HG03521 (cell line): ENCODE measurements around the gene FOXI2.

Experiments
- ATAC-seq: cut with Tn5 transposase; IDR thresholded peaks from one replicate; pipeline ENCODE4 v1.9.1; 2021; ENCODE audit warnings: mild to moderate bottlenecking, moderate library complexity; ENCODE audit not compliant: unreplicated experiment

FOXI2 gene

DNA sequence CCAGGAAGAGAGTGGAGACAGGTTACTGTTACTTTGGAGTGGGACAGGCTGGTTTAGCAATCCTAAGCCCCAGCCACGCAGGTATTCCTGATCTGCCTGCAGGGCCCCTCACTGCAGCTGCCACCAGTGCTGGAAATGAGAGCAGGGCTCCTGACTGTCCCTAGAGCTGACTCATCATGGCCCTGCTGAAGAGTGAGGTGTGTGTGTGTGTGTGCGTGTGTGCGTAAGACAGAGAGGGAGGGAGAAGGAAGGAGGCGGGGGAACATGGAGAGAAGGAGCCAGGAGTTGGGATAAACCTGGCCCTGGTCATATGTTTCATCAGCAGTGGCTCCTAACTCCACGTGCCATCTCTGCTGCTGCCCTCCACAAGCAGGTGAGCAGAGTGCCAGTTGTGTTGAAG lies 3.6 kb downstream of the FOXI2 start:
- no peak for ATAC-seq

DNA sequence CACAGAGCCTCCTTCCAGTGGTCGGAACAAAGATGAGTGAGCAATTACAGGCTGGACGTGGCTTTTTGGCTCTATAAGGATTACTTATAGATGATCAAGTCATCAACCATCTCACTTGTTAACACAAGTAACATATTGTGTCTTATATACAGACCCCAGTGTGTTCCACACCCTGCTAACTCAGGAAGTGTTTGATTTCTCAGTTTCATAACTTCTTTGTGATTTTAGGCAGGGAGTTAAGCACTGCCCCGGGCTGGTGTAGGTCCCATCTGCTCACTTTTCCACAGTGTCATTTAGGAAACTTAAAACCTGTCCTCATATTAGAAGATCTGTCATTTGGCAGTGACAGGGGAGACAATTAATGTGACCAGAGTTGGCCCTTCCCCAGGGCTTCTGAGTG lies 6.2 kb downstream of the FOXI2 start:
- no peak for ATAC-seq

DNA sequence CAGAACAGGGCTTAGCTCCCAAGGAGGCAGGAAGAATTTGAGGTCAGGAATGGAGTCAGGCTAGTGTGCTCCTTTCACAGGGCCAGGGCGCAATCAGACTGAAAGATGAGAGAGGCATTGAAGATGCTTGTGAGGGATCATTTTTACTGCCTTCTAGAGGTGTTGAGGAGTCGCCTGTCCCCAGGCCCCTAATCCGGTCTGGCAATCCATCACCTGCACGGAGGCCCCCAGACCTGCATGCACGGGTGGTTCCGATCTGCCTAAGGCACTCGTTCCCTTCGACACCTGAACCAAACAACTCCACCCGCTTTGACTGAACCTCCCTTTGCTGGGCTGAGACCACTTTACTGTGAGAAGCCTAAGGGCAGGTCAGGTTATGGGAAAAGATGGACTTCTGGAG lies 8.0 kb downstream of the FOXI2 start:
- ATAC-seq = no peak

DNA sequence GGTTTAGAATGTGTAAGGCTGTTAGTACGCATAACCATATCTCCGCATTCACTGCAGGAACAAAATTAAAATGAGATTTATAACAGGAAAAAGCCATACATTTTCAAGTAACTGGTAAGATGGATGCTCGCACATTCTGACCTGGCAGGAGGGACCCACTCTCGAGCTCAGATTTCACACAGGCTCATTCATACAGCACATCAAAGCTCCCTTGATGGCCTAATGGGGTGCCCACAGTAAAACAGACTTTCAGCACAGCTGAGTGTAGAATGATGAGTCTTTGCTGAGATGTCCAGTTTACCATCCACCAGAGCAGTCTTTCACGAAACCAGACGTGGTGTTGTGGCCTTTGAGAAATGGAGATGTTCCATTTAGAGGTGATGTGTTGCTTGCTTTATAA lies 8.9 kb downstream of the FOXI2 start:
- ATAC-seq = no peak

DNA sequence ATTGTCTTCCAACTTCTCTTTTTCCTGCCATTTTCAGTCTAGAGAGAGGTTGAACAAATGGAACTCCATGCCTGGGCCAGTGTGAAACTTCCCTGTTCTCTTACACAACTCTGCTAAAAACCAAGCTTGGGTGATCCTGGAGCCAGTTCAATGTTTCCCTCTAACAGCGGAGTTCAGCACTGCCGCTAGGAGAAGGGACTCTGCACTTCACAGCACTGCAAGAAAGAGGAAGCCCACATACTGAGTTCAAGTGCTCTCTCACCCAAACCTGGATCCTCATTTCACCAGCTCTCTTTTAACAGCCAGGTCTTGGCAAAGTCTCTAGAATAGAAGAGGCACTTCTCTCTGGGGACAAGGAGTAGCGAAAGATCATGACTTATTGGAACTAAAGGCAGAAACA lies 18.8 kb downstream of the FOXI2 start:
- ATAC-seq = no peak

DNA sequence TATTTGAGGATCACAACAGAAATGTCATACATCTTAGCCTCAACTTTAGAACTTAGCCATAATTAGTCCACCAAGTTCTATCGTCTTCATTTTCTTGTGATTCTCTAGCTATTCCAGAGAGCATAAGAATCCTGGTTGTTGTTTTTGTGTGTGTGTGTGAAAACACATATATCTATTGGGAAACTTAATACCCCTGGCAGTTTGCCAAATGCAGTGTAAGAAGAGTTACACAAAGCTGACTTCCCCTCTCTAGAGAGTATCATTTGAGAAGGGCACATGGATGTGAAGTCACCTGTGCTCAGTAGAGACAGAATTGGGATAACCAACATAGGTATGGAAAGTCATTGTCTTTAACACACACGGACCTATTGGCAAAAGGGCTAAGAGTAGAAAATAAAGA lies 19.3 kb downstream of the FOXI2 start:
- ATAC-seq = no peak

DNA sequence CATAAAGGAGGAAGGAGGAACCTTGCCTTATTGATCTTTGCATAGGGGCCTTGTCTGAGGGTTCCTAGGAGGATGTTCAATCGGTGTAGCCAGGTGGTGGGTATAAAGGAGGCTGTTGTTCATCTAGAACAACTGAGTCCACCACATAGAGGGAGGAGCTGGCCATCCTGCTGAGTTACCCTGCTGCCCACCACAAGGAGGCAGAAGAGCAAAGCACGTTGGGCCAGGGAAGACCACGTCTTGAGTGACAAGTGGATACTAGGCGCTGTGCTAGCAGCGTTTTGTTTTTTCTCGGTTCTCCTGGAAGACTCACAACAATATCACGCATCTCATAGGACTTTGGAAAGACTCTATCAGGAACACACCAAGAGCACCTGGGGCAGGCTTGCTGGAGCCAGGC lies 20.0 kb downstream of the FOXI2 start:
- ATAC-seq = no peak

DNA sequence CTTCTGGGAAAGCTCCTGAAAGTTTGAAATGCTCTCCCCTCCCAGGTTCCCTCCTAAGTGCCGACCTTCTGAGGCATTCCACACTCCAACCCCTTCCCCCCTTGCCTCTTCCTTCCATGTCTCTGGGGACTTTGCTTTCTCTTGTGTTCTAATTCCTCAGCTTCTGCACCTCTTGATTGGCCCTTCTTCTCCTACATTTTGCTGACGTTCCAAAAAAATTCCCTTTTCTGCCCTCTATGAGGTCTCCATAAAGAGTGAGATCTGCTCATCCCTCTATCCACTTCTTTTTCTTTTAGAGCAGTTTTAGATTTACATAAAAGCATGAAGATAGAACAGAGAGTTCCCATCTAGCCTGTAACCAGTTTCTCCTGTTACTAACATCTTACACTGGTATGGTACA lies 22.3 kb downstream of the FOXI2 start:
- no peak for ATAC-seq

DNA sequence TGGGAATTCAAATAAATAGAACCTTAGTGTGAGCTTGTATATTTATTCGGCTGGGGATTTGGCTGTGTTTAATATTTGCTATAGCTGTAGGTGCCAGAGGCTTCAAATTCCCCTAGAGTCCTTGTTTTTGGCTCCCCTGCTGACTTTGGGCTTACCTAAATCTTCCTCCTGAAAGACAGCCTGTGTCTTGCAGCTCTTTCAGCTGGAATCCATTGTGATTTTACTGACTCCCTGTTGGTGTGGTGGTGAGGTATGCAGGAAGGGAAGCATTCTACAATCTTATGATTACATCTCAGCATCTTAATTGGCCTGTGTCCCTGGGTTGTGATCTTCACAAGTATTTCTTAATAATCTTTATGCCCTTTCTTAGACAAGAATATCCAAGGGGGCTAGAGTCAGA lies 25.9 kb downstream of the FOXI2 start:
- ATAC-seq = no peak

DNA sequence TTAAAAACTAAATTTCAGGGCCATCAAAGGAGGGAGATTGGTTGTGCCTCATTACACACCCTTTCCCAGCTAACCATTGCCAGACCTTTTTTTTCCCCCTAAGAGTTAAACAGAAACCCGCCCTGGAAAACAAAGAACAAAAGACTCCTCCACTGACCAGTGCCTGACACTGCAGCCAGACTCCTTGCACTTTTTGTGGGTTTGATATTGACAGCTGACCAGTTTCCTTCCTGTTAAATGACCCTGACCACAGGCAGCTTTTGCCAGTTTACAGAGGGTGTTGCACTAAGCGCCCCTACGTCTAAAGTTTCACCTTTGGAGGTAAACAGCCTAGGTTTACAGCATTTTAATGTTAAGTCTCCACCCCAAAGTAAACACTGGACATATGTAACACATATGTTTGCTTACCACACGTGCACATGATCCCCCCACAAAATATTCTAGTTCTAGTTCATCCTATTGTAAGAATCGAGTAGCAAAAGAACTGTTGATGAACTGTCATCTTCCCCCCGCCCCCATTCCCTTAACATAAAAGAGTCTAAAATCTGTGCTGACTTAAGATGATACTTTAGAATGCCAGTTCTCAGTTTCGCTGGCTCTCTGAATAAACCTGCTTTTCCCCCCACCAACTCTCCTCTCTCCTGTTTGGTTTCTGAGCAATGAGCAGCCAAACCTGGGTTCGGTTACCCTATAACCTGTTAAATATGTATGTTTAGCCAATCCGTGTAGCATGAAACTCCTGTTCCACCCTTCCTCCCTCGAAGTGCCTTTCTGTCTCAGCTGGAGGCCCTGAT lies 38.0 kb downstream of the FOXI2 start:
- no peak for ATAC-seq

DNA sequence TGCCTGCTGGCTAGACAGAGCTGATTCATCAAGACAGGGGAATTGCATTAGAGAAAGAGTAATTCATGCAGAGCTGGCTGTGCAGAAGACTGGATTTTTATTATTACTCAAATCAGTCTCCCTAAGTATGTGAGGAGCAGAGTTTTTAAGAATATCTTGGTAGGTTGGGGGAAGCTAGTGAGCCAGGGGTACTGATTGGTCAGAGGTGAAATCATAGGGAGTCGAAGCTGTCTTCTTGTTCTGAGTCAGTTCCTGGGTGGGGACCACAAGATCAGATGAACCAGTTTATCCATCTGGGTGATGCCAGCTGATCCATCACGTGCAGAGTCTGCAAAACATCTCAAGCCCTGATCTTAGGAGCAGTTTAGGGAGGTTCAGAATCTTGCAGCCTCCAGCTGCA lies 39.8 kb downstream of the FOXI2 start:
- ATAC-seq = no peak

DNA sequence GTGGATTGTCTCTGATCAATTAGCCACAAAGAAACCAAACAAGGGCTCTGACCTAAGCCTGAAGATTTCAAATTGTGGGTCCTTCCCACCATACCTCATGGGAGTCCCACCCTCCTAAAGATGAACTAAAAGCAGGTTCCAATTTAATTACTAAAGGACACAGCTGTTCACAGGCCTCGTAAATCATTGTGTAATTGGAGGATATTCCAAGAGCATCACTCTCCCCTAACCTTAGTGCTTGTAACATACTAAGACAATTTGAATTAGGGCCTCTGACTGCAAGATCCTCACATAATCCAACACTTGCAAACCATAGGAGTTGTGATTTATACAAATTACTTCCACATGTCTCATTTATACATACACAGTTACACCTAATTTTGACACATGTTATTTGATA lies 44.4 kb downstream of the FOXI2 start:
- no peak for ATAC-seq

DNA sequence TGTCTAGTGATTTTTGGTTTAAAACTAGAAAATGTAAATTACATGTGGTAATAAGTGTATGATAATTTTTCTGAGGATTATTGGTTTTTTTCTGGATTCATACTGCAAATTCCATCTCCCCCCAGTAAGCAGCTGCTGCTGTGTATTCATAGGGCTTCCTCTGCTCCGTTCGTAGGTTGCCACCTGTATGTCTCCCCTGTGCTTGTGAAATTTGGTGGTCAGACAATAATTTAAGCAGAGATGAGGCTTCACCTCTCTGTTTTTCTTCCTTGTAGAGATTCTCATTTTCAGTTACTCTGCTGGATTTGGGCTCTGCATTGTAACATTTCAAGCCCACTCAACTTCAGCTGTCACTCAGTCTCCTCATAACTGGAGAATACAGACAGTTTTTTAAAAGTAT lies 50.9 kb downstream of the FOXI2 start:
- ATAC-seq = no peak

DNA sequence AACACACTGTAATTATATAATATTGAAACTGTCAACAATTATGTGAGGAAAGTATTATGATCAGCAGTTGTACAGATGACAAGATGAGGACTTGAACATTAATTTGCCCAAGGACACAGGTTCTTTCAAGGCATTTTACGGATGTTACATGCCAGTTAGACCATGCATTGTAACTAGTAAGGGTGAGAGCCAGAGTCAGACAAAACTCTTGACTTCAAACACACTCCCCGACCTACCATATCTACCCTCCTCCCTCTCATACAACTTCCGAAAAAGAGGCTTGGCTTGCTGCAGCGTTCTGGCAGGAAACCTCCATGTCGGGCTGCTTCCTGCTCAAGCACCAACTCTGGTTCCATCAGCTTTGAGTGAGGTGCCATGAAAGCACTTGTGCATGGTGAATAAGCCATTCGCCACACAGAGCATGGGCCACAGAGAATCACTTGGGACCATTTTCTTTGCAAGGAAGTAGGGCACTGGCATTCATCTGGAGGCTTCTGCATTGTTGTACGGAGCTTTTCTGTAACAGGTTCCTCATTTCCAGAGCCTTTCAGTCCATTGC lies 53.2 kb downstream of the FOXI2 start:
- ATAC-seq = no peak
